GM19035 (cell line): Measurements from ENCODE around the gene EIF5AL1.
"Not testable (repeated sequence)": the region's sequence is repeated elsewhere in the genome, so short reads cannot be mapped to it uniquely, and the experiment has no call there.

ENCODE experiments used
- ATAC-seq: cut with Tn5 transposase; IDR thresholded peaks from one replicate; pipeline ENCODE4 v1.9.1; 2021; ENCODE audit not compliant: unreplicated experiment

The EIF5AL1 gene

GRCh38 chr10:79487296-79488194 is 24.8 kb upstream of the EIF5AL1 start:
- no peak for ATAC-seq

DNA sequence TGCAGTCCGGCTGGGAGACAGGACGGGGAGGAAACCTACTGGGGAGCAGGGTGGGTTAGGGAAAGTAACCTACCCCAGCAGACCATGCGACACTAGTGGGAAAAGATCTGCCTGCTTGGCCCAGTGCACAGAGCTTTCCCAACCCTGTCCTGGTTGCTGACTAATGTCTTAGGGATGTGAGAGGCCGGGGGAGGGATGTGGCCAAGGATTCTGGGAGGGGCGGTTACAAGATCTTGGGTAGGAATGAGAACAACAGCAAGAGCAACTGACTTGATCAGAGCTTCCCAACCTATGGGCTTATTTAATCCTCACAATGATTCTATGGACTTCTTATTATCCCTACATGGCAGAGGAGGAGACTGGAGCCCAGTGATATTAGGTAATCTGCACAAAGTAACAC is 24.0 kb upstream of the EIF5AL1 start:
- no peak for ATAC-seq

DNA sequence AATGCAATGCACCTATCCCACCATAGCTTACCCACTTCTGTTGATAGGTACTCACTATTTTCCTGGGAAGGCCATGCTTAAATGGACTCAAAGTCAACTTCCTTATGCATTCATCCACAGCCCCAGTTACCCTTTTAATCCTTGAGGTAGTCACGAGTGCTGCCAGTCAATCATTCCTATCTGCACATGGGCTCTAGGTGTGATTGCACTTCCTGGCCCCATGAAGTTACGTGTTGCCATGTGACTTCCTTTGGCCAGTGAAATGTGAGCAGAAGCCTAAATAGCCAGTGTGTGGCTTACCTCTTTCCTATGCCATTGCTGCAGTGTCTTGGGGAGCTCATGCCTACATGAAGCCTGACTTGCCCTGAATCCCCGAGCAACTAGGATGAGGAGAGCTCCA is 23.5 kb upstream of the EIF5AL1 start:
- no peak for ATAC-seq

- no peak for ATAC-seq
Measured at GRCh38 chr10:79490400-79491142, 21.8 kb upstream of the EIF5AL1 start.

GRCh38 chr10:79491143-79491835 is 21.0 kb upstream of the EIF5AL1 start:
- ATAC-seq = no peak

DNA sequence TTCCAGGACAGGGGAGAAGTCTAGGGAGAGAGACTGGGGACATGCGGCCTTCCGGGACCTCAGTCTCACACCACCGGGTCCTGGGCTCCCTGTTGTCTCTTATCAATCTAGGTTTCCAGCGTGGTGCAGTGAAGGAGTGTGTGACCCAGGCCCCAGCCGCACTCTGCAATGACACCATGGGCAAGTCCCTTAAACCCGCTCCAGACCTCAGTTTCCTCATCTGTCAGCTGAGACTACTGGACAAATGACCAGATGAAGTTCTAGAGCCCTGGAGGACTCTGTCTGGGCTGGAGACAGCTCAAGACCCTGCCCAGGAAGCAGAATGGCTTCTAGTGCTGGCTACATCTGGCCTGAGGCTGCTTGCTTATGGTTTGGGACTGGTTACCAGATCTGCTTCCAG is 20.1 kb upstream of the EIF5AL1 start:
- ATAC-seq = no peak

DNA sequence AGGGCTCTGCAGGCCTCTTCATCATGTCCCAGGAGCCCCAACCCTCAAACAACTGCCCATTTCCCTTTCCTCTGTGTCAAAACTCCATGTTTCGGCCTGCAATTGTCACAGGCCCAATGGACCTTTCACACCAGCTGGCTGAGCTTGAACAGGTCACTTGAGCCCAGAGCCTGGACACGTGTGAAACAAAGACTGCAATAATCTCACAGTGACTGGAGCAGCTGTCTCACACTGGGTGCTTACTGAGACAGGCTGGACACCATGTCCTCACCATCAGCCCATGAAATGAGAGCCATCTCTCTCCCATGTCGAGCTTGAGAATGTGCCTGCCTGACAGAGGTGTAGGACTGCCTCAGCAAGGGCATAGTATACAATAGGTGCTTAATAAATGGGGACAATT is 19.5 kb upstream of the EIF5AL1 start:
- ATAC-seq = no peak

DNA sequence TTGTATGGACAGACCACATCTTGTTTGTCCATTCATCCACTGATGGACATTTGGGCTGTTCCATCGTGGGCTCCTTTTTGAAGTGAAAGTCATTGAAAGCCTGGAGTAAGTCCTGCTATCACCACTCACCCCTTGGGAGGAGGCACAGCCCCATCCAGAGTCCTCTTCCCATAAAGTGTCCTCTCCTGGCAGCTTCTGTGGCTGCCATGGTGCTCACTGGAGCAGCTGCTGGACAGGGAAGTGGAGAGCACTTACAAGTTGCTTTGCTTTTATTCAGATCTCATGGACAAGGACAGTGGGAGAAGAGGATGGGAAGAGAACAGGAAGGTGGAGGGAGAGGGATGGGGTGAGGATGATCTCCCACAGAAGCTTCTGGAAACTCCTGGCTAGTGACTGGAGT is 18.5 kb upstream of the EIF5AL1 start:
- no peak for ATAC-seq

- ATAC-seq = no peak
Measured at GRCh38 chr10:79494871-79495705, 17.2 kb upstream of the EIF5AL1 start.

GRCh38 chr10:79495791-79496190 is 16.5 kb upstream of the EIF5AL1 start:
- no peak for ATAC-seq

GRCh38 chr10:79496896-79497295 is 15.4 kb upstream of the EIF5AL1 start:
- no peak for ATAC-seq

GRCh38 chr10:79498291-79498829 is 14.0 kb upstream of the EIF5AL1 start:
- no peak for ATAC-seq

DNA sequence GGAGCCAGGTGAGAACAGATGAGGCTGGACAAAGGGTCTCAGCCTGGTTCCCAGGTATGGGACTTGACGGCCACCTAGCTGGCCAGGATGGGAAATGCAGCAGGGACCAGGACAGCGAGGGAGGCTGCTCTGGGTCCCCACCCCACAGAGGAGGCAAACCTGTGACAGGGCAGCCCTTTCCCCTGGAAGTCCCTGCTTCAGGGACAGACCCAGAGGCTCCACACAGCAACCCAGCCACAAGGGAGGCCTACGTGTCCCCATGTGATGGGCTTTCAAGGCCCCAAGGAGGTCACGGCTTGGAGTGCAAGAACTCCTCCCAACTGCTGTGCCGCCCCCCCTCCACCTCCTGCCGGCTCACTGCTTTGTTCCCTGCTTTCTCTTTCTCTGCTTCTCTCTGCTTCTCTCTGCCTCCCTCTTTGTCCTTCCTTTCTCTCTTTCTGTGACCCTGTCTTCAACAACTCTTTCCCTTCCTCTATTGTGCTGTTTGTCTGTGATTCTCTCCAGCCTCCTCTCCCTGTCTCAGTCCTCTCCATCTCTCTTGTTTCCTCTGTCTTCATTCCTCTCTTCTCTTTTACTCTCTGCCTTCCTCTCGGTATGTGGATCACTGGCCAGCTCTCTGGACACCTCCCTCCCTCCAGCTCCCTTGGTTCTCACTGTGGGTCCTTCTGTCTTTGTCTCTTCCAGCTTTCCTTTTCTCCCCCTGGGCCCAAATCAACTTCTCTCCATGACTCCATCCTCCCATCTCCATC is 9.6 kb upstream of the EIF5AL1 start:
- no peak for ATAC-seq

DNA sequence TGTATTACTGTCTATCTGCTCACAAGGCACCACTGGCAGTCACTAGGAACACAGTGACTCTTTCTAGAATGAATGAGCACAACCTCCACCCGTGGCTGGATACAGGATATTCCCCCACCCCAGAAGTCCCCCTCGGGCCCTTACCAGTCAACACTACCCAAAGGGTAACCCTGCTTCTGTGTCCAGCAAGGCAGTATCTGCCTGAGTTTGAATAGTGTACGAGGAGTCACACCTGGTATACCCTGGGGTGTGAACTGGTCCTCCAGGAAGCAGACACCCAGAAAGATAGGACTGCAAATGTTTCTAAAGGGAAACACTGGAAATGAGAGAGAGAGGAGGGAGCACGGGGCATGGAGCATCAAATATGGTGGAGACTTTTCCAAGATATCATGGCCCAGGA is 8.5 kb upstream of the EIF5AL1 start:
- ATAC-seq = not testable (repeated sequence)

DNA sequence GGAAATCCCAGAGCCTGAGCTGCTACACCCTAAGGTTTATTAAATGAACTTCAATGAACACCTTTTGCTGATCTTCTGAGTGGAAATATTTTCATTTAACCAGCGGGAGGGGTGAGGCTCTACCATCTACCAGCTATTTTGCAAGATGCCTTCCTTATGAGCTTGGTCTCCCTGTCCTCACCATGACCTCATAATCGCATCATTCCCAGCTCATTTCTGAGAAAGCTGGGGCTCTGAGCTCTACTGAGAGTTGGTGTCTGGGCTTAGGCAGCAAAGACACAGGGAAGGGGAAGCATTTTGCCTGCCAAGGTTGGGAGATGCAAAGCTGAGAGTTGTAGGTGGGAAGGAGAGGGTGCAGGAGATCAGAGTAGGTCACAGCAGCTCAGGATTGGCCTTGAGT is 7.8 kb upstream of the EIF5AL1 start:
- not testable (repeated sequence) for ATAC-seq

DNA sequence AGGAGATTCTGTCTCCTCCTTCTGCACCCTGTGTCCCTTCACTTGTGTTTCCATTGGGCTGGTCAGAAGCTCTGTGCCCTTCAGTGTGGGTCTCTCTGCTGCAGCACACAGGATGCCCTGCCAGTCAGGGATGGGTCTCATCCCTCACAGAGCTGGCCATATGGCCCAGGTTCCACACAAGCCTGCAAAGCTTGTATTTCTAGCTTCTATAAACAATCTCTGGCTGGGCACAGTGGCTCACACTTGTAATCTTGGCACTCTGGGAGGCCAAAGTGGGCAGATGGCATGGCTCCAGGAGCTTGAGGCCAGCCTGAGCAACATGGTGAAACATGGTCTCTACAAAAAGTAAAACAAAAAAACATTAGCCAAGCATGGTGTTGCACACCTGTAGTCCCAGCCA is 7.0 kb upstream of the EIF5AL1 start:
- ATAC-seq = not testable (repeated sequence)

DNA sequence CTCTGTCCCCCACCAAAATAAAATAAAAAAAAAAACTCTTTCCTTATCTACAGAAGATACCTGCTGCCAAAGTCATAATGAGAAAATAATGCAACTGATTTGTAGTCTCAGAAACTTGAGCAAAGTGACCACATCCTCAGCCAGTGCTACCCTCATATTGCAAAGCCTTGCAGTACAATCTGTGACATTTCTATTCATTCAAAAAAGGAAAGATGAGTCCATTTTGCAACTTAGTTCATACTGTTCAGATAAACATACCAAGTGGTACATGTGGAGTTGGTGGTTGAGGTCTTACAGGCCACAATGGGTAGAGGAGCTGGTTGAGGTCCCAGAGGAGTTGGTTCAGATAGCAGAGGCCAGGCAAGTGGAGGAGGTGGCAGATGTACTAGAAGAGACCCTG is 6.5 kb upstream of the EIF5AL1 start:
- no peak for ATAC-seq

GRCh38 chr10:79507440-79508167 is 4.7 kb upstream of the EIF5AL1 start:
- no peak for ATAC-seq

DNA sequence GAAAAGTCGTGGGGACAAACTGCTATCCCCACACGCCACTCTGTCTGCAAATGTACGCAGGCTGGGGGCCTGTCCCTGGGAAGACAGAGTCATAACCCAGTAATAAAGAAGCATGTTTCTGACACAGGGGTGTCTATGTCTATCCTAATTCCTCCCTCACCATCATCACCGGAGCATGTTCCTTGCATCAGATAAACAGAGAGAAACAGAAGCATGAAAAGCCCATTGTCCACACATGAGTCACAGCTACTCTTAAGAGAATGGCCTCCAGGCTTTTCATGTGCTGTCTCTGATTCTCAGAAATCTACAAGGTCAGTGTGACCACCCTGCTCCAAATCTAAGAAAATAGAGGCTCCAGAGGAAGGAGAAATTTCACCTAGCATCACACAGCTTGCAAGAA is 4.1 kb upstream of the EIF5AL1 start:
- ATAC-seq = not testable (repeated sequence)
